SK-N-SH (cell line): ENCODE data around the gene MROH2A.

Experiments
- EP300 ChIP-seq, 2 experiments: IDR thresholded peaks; 2 replicates each; pipeline versions ENCODE4 v1.4.0 to v1.6.1; 2012; ENCODE audit warnings: borderline replicate concordance in 1 of 2, low read depth in 1 of 2, low read length in 1 of 2
- EZH2phosphoT487 ChIP-seq: fragments of 200-600 bp; sonication (generic); IDR thresholded peaks from 2 replicates; pipeline ENCODE4 v1.6.1; 2017; ENCODE audit warnings: low read depth, mixed run types, mild to moderate bottlenecking, antibody characterized with exemption, moderate library complexity, borderline replicate concordance
- SMC3 ChIP-seq: IDR thresholded peaks from 2 replicates; pipeline ENCODE4 v1.6.1; 2012; ENCODE audit warnings: low read depth, low read length, improper control_type of control experiment
- TF ChIP-seq, protein P1 (sequence below): IDR thresholded peaks from 2 replicates; pipeline ENCODE4 v1.4.0; 2012; ENCODE audit warnings: low read depth, borderline replicate concordance

- TF ChIP-seq SMC3 = no peak
- TF ChIP-seq, protein P1, sequence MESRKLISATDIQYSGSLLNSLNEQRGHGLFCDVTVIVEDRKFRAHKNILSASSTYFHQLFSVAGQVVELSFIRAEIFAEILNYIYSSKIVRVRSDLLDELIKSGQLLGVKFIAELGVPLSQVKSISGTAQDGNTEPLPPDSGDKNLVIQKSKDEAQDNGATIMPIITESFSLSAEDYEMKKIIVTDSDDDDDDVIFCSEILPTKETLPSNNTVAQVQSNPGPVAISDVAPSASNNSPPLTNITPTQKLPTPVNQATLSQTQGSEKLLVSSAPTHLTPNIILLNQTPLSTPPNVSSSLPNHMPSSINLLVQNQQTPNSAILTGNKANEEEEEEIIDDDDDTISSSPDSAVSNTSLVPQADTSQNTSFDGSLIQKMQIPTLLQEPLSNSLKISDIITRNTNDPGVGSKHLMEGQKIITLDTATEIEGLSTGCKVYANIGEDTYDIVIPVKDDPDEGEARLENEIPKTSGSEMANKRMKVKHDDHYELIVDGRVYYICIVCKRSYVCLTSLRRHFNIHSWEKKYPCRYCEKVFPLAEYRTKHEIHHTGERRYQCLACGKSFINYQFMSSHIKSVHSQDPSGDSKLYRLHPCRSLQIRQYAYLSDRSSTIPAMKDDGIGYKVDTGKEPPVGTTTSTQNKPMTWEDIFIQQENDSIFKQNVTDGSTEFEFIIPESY = no peak
- no peak for TF ChIP-seq EZH2phosphoT487
- no peak for TF ChIP-seq EP300 (IDR thresholded peaks at IDR 0.05; ENCODE audit: borderline replicate concordance in 1 of 2, low read depth in 1 of 2, low read length in 1 of 2)
Observed at GRCh38 chr2:233841183-233841582, 63.1 kb downstream of the MROH2A start.
